HEK293T (cell line): ENCODE data around the gene CHTF18.

Experiments used
- ELF4 ChIP-seq: fragments of 450-650 bp; IDR thresholded peaks from 2 replicates; pipeline ENCODE4 v1.6.1; 2017; ENCODE audit warnings: antibody characterized with exemption
- FOXA1 ChIP-seq: fragments of 450-650 bp; IDR thresholded peaks from 2 replicates; pipeline ENCODE4 v1.6.1; 2016; ENCODE audit warnings: mild to moderate bottlenecking
- FOXK2 ChIP-seq: fragments of 450-650 bp; IDR thresholded peaks from 2 replicates; pipeline ENCODE4 v1.6.1; 2016; ENCODE audit warnings: mild to moderate bottlenecking
- FOXM1 ChIP-seq: fragments of 450-650 bp; IDR thresholded peaks from 2 replicates; pipeline ENCODE4 v1.6.1; 2017; ENCODE audit warnings: mild to moderate bottlenecking, borderline replicate concordance
- HDGF ChIP-seq: fragments of 450-650 bp; IDR thresholded peaks from 2 replicates; pipeline ENCODE4 v1.6.1; 2017; ENCODE audit warnings: antibody characterized with exemption, borderline replicate concordance
- L3MBTL2 ChIP-seq: fragments of 450-650 bp; conservative IDR thresholded peaks from 2 replicates; pipeline ENCODE4 v1.6.1; 2016; ENCODE audit warnings: mild to moderate bottlenecking
- SP1 ChIP-seq: fragments of 450-650 bp; IDR thresholded peaks from 2 replicates; pipeline ENCODE4 v1.6.1; 2017
- TF ChIP-seq, protein P1 (sequence below): fragments of 450-650 bp; IDR thresholded peaks from 2 replicates; pipeline ENCODE4 v1.6.1; 2016

DNA sequence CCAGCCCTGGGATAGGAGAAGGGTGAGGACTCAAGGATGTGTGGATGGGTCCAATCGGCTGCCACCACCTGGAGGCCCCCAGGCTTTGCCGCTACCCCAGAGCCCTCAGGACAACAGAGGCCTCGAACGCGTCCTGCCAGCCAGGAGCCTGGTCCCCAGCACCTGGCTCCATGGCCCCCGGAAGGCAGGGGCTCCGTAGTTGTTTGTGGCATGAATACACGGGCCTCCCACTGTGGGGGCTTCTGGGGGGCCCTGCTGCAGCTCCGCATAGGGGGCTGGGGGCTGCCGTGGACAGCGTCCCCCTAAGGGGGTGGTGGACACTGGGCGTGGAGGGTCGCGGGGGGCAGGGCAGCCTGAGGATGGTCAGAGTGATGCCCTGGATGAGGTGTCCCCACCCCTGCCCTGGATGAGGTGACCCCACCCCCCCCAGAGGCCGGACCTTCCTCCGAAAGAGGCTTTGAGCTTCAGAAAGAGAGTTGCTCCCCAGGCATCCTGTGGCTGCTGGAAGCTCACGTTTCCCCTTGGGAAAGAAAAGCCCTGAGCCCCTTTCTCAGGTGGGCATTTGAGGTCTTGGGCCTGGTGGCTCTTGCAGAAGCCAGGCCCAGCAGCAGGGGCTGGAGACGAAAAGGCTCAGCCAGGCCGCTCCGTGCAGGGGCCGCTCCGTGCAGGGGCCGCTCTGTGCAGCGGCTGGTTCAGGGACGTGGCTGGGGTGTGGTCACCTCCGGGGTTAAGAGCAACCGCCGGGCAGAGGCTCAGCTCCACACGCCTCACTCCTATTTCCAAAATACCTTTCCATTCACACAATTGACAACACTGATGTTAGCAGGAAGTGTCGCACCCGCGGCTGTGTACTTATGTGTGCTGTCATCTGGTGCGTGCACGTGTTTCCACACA is 52.4 kb downstream of the CHTF18 start:
- TF ChIP-seq ELF4 = no peak
- no peak for TF ChIP-seq SP1
- TF ChIP-seq HDGF = no peak
- TF ChIP-seq FOXA1 = no peak
- TF ChIP-seq FOXM1 = no peak
- TF ChIP-seq, protein P1, sequence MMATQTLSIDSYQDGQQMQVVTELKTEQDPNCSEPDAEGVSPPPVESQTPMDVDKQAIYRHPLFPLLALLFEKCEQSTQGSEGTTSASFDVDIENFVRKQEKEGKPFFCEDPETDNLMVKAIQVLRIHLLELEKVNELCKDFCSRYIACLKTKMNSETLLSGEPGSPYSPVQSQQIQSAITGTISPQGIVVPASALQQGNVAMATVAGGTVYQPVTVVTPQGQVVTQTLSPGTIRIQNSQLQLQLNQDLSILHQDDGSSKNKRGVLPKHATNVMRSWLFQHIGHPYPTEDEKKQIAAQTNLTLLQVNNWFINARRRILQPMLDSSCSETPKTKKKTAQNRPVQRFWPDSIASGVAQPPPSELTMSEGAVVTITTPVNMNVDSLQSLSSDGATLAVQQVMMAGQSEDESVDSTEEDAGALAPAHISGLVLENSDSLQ = no peak
- TF ChIP-seq FOXK2 = no peak
- TF ChIP-seq L3MBTL2 = no peak
